ENCODE data around the gene AP5M1.
A peak's percentile ranks its signal among the peaks of the same experiment; 100 is the strongest.
"Not testable (repeated sequence)": the region's sequence is repeated elsewhere in the genome, so short reads cannot be mapped to it uniquely, and the experiment has no call there.

AP5M1 gene

GRCh38 chr14:57268161-57269069 lies at the start of gene AP5M1, which contains the start of gene EXOC5:
TSS of gene AP5M1 (plus strand) at chr14:57268971. CDS start at chr14:57269315, 344 bp downstream.
TSS of gene EXOC5 (minus strand) at chr14:57268905. CDS start at chr14:57268648, 257 bp downstream.
- DNase-seq = peak; percentile 95

GRCh38 chr14:57221931-57222330 lies 46.8 kb upstream of the AP5M1 start:
- DNase-seq = no peak

- DNase-seq = no peak
These were observed 41.7 kb upstream of the AP5M1 start for GRCh38 chr14:57227083-57227482.

- DNase-seq = not testable (repeated sequence)
These were observed 40.5 kb upstream of the AP5M1 start for GRCh38 chr14:57228320-57228719.

- no peak for DNase-seq
These were observed 36.8 kb upstream of the AP5M1 start for GRCh38 chr14:57232006-57232405.

- peak; percentile 53 for DNase-seq
These were observed 28.7 kb upstream of the AP5M1 start for GRCh38 chr14:57240115-57240514.

- no peak for DNase-seq
These were observed 25.5 kb upstream of the AP5M1 start for GRCh38 chr14:57243320-57243719.

- DNase-seq = no peak
These were observed 24.7 kb upstream of the AP5M1 start for GRCh38 chr14:57244106-57244505.

- no peak for DNase-seq
These were observed 22.8 kb upstream of the AP5M1 start for GRCh38 chr14:57245941-57246340.

- no peak for DNase-seq
These were observed 21.7 kb upstream of the AP5M1 start for GRCh38 chr14:57246933-57247657.

- no peak for DNase-seq
These were observed 13.9 kb upstream of the AP5M1 start for GRCh38 chr14:57254884-57255283.

GRCh38 chr14:57258221-57258620 lies 10.6 kb upstream of the AP5M1 start:
- not testable (repeated sequence) for DNase-seq

- DNase-seq = no peak
These were observed 9.1 kb upstream of the AP5M1 start for GRCh38 chr14:57259672-57260071.

- no peak for DNase-seq
These were observed 7.2 kb upstream of the AP5M1 start for GRCh38 chr14:57261604-57262003.

- no peak for DNase-seq
These were observed 6.7 kb upstream of the AP5M1 start for GRCh38 chr14:57262117-57262516.

GRCh38 chr14:57266065-57266464 lies 2.7 kb upstream of the AP5M1 start:
- no peak for DNase-seq

- DNase-seq = no peak
These were observed 4.5 kb downstream of the AP5M1 start for GRCh38 chr14:57273236-57273635.

GRCh38 chr14:57274551-57274950 lies 5.8 kb downstream of the AP5M1 start:
- DNase-seq = no peak

GRCh38 chr14:57275023-57275664 lies 6.4 kb downstream of the AP5M1 start:
- DNase-seq = no peak

- no peak for DNase-seq
These were observed 8.3 kb downstream of the AP5M1 start for GRCh38 chr14:57277062-57277461.

GRCh38 chr14:57287745-57288144 lies 19.0 kb downstream of the AP5M1 start:
- DNase-seq = peak; percentile 81

GRCh38 chr14:57290751-57291150 lies 22.0 kb downstream of the AP5M1 start:
- no peak for DNase-seq
